Transverse colon (tissue), 4 donors: ENCODE data around the gene RASEF. TPM values are rescaled to one million over a fixed set of nuclear protein-coding genes. Genes with fewer than 3 reads are reported as not detected.
A peak's percentile ranks its signal among the peaks of the same experiment; 100 is the strongest.

Experiments used
- DNase-seq: peaks from one replicate; pipeline ENCODE4 v3.0.0-alpha.2; 2019
- H3K27ac ChIP-seq, 4 donors: fragments of 200-600 bp; sonication (generic); 2 replicates each; pipeline ENCODE4 v1.5.1; 2016 to 2018; ENCODE audit warnings: inconsistent platforms in 4 of 4
- H3K27me3 ChIP-seq: fragments of 200-600 bp; sonication (generic); 2 replicates; pipeline ENCODE4 v1.5.1; 2017; ENCODE audit warnings: inconsistent platforms
- H3K36me3 ChIP-seq, 4 donors: fragments of 200-600 bp; sonication (generic); 2 replicates each; pipeline ENCODE4 v1.5.1; 2017 to 2019; ENCODE audit warnings: inconsistent platforms in 4 of 4
- H3K4me1 ChIP-seq, 4 donors: fragments of 200-600 bp; sonication (generic); 2 replicates each; pipeline ENCODE4 v1.5.1; 2017 to 2020; ENCODE audit warnings: inconsistent platforms in 4 of 4
- H3K4me3 ChIP-seq, 4 donors: fragments of 200-600 bp; sonication (generic); 1 replicate in 1 of 4; 2 replicates in 3 of 4; pipeline versions ENCODE4 v1.5.1 to v1.6.1; 2017 to 2019; ENCODE audit warnings: inconsistent platforms in 4 of 4
- H3K9me3 ChIP-seq, 2 donors: fragments of 200-600 bp; sonication (generic); 2 replicates each; pipeline ENCODE4 v1.5.1; 2017 to 2019; ENCODE audit warnings: inconsistent platforms in 2 of 2
- EP300 ChIP-seq: sonication (generic); formaldehyde crosslinking; IDR thresholded peaks from one replicate; pipeline ENCODE4 v1.6.1; 2017; ENCODE audit warnings: antibody characterized with exemption, low read depth
- POLR2A ChIP-seq: fragments of 450-650 bp; IDR thresholded peaks from one replicate; pipeline ENCODE4 v1.6.1; 2016; ENCODE audit warnings: antibody characterized with exemption, mild to moderate bottlenecking, moderate library complexity
- POLR2AphosphoS5 ChIP-seq, 3 donors: sonication (generic); formaldehyde crosslinking; IDR thresholded peaks; one replicate each; pipeline ENCODE4 v1.6.1; 2016; ENCODE audit warnings: antibody characterized with exemption in 3 of 3
- WGBS, 2 donors: methylation state at CpG; one replicate each; pipeline ENCODE4 v1.1.5; 2018; ENCODE audit warnings: low coverage in 1 of 2; 5-methylcytosine and 5-hydroxymethylcytosine counted together
- in situ Hi-C, 4 donors: fragments of 200-750 bp; cut with MboI; loops; one replicate each; pipeline versions ENCODE4 v1.15.0 to v1.15.1; 2017; ENCODE audit warnings: low sequenced_read_pairs in 3 of 4, low pct_ligation_motif_present in 1 of 4, low pct_unique_long_range_greater_than_20kb in 1 of 4
- intact Hi-C: fragments of 100-400 bp; cut with DNase I; formaldehyde crosslinking; loops from one replicate; pipeline ENCODE4 v1.15.1; 2023; ENCODE audit warnings: low total_unique reads
- total RNA-seq, 4 donors: library from RNA; depleted of rRNA; stranded (reverse); fragments of >200 nt; gene quantifications; one replicate each; pipeline ENCODE4 v1.1.0, GENCODE V29; 2016
- TF ChIP-seq, protein P1 (sequence below), 5 experiments: fragments of 200-600 bp in 3 of 5; fragments of 450-650 bp in 2 of 5; sonication (generic) in 3 of 5; IDR thresholded peaks; 1 replicate in 2 of 5; 2 replicates in 3 of 5; pipeline ENCODE4 v1.5.1; 2016 to 2017; ENCODE audit warnings: antibody characterized with exemption in 5 of 5, inconsistent platforms in 3 of 5, mild to moderate bottlenecking in 2 of 5, moderate library complexity in 1 of 5

RASEF gene
- total RNA-seq, 4 donors from 2014 or later = 69.9 to 189 (median 105) TPM

DNA sequence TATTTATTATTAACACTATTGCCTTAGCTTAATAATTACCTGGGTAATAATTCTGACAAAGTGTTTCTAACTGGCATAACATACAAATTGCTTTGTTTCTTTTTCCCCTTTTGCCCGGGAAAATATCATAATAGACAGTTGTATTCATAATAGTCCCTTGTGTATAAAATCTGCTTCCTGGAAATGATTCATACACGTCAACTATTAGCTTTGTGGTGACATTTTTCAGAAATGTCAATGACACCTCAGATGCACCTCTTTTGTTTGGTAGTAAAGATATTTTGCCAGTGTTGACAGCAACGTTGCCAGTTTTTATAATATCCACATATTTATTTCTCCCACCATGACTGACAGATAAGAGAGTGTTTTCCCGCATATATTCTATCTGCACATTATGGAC lies 73.0 kb downstream of the RASEF start:
- Histone ChIP-seq H3K4me1 (peaks cover 5 to 30% (median 11%) of the 10 kb centered on the region in 4 donors), H3K4me3 (no peak overlapping the region), H3K9me3 (no peaks in the 10 kb centered on the region), H3K27ac (no peak overlapping the region), H3K36me3 (no peaks in the 10 kb centered on the region), H3K27me3 (no peaks in the 10 kb centered on the region)
- TF ChIP-seq, protein P1, sequence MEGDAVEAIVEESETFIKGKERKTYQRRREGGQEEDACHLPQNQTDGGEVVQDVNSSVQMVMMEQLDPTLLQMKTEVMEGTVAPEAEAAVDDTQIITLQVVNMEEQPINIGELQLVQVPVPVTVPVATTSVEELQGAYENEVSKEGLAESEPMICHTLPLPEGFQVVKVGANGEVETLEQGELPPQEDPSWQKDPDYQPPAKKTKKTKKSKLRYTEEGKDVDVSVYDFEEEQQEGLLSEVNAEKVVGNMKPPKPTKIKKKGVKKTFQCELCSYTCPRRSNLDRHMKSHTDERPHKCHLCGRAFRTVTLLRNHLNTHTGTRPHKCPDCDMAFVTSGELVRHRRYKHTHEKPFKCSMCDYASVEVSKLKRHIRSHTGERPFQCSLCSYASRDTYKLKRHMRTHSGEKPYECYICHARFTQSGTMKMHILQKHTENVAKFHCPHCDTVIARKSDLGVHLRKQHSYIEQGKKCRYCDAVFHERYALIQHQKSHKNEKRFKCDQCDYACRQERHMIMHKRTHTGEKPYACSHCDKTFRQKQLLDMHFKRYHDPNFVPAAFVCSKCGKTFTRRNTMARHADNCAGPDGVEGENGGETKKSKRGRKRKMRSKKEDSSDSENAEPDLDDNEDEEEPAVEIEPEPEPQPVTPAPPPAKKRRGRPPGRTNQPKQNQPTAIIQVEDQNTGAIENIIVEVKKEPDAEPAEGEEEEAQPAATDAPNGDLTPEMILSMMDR (IDR thresholded peaks at IDR 0.05) = no peak
- TF ChIP-seq POLR2A = no peak
- TF ChIP-seq EP300 = no peak
- TF ChIP-seq POLR2AphosphoS5 (IDR thresholded peaks at IDR 0.05) = no peak
- intact Hi-C loops = no loop called here
- 66 to 69% methylated on average over 4 of the region's 4 CpGs for WGBS, 2 donors
- DNase-seq = no peak
- in situ Hi-C loops = no loop called here

DNA sequence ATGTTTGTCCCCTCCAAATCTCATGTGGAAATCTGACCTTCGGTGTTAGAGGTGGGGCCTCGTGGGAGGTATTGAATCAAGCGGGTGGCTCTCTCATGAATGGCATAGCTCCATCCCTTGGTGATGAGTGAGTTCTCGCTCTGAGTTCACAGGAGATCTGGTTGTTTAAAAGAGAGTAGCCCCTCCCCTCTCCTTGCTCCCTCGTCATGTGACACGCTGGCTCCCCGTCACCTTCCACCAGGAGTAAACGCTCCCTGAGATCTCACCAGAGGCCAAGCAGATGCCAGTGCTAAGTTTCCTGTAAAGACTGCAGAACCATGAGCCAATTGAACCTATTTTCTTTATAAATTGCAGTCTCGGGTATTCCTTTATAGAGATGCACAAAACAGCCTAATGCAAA lies 74.5 kb downstream of the RASEF start:
- H3K27ac ChIP-seq = peak overlapping the region in 2 of 4 donors; percentile 57 to 68
- H3K4me1 ChIP-seq = peaks cover 3 to 30% (median 10%) of the 10 kb centered on the region in 4 donors
- no peaks in the 10 kb centered on the region for H3K9me3 ChIP-seq
- 80 to 82% methylated on average over 7 to 9 of the region's 9 CpGs for WGBS, 2 donors
- no peaks in the 10 kb centered on the region for H3K36me3 ChIP-seq
- intact Hi-C loops (no loop called here), in situ Hi-C loops (no loop called here)
- no peak overlapping the region for H3K4me3 ChIP-seq
- no peak for DNase-seq
- TF ChIP-seq POLR2AphosphoS5 (IDR thresholded peaks at IDR 0.05) = no peak
- no peak for TF ChIP-seq POLR2A
- TF ChIP-seq, protein P1 (IDR thresholded peaks at IDR 0.05) = no peak
- TF ChIP-seq EP300 = no peak
- H3K27me3 ChIP-seq = no peaks in the 10 kb centered on the region

DNA sequence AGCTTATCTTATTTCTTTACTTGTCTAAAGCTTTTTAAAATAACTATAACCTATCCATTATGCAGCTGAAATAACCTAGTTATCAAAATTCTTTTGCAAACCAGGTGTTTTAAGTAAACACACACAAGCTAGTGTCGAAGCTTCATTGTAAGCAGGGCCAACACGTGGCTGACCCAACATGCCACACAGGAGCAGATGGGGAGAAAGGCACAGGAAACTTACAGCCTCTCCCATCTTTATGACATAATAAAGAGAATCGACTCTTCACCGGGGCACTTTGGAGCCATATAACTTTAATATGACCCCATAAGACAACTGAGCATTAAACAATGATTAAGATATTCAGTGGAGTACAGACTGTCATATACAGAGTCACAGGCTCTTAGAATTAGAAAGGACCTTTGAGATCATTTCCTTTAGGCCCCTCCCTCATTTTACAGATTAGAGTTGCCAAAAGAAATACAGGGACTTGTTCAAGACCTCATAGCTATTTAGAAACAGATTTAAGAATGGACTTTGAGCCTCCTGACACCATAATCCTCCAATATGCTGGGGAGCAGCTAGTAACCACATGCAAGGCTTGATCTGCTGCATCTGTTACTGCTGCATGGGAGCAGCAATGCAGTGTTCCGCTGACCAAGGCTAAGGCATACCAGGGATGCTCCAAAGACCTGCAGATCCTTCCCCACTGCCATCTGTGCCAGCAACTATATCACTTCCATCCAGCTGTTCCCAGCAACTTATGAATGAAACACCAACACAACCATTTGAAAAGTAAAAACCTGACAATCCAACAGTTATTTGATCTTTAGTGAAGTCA lies 75.4 kb downstream of the RASEF start:
- Histone ChIP-seq H3K27ac (peak overlapping the region; percentile 6 to 68 (median 56)), H3K9me3 (no peaks in the 10 kb centered on the region), H3K4me1 (peaks cover 3 to 29% (median 10%) of the 10 kb centered on the region in 4 donors), H3K36me3 (no peaks in the 10 kb centered on the region), H3K4me3 (no peak overlapping the region), H3K27me3 (no peaks in the 10 kb centered on the region)
- DNase-seq = peak; percentile 78
- intact Hi-C loops (no loop called here), in situ Hi-C loops (no loop called here)
- TF ChIP-seq POLR2A (no peak), POLR2AphosphoS5 (IDR thresholded peaks at IDR 0.05) (peak in 2 of 3 donors; percentile 36 to 59)
- WGBS, 2 donors = 37 to 38% methylated on average over 2 to 5 of the region's 5 CpGs

DNA sequence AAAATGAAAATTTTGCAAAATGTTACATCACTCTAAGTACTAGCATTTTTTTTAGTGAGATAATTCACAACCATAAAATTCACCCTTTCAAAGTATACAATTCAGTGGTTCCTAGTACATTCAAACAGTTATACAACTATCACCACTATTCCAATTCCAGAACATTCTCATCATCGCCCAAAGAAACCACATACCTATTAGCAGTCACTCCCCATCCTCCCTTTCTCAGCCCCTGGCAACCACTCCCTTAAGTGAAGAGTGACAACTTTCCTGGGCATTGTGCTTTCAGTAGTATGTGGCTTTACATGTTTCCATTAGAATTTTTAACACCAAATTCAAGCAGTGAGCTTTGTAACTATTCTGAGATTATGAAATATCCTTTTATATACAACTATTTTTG lies 81.4 kb downstream of the RASEF start:
- no peaks in the 10 kb centered on the region for H3K36me3 ChIP-seq
- DNase-seq = no peak
- 77 to 100% methylated on average over 1 of the region's 1 CpG for WGBS, 2 donors
- H3K27ac ChIP-seq = no peak overlapping the region
- in situ Hi-C loops (no loop called here), intact Hi-C loops (no loop called here)
- no peaks in the 10 kb centered on the region for H3K9me3 ChIP-seq
- no peaks in the 10 kb centered on the region for H3K27me3 ChIP-seq
- peaks cover 0 to 4% (median under 1%) of the 10 kb centered on the region in 4 donors for H3K4me1 ChIP-seq
- no peak overlapping the region for H3K4me3 ChIP-seq
- TF ChIP-seq POLR2A (no peak), EP300 (no peak), POLR2AphosphoS5 (IDR thresholded peaks at IDR 0.05) (no peak)
- TF ChIP-seq, protein P1 (IDR thresholded peaks at IDR 0.05) = no peak
